ENCODE data around the gene EBPL.

Gene EBPL

GRCh38 chr13:49693191-49693733 lies 2.0 kb upstream of the EBPL start:
- peak; percentile 23 for DNase-seq (ENCODE audit: low read depth)
- TF ChIP-seq CTCF (conservative IDR thresholded peaks at IDR 0.05; ENCODE audit: low read length), result no peak
- H3K4me3 ChIP-seq (ENCODE audit: low read length), result no peak overlapping the region

DNA sequence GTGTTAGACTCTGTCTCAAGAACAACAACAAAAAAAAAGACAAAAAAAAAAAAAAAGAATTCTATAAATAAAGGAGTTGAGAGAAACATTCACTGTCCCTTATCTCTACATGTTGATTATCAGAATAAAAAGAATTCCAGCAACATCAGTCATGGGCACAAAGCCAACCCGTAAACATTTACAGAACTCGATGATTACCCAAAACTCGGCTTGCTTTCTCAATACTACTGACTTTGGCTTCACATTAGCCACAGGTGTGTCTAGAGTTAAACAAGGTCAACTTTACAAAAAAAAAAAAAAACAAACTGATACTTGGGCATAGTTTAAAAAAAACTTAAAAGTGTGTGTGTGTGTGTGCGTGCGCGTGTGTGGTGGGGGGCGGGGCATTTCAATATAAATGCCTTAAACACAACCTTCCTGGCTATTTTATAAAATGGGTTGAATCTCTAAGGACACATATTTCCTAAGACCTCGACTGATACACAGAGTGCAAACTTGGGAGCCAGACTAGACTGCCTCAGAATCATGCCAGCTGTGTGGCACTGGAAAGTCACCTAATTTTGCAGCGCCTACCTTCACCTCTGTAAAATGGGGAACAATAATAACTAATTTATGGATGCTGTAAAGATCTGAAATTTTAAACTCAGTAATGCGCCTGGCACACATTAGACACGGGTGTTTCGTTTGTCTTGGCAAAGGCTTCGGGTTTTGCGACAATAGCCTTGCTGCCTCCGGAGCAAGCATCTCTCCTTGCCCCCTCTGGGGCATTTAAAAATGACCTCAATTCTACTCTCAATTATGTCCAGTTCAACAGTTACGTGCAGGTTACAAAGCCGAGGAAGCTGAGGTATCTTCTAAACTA lies 922 bp downstream of the EBPL start:
- TF ChIP-seq CTCF (conservative IDR thresholded peaks at IDR 0.05; ENCODE audit: low read length), result no peak
- peak overlapping the region; percentile 62 for H3K4me3 ChIP-seq (ENCODE audit: low read length)
- no peak for DNase-seq (ENCODE audit: low read depth)

- H3K4me3 ChIP-seq (ENCODE audit: low read length), result no peak overlapping the region
- TF ChIP-seq CTCF (conservative IDR thresholded peaks at IDR 0.05; ENCODE audit: low read length), result no peak
- no peak for DNase-seq (ENCODE audit: low read depth)
Measured at GRCh38 chr13:49683489-49683888, 7.8 kb downstream of the EBPL start.

DNA sequence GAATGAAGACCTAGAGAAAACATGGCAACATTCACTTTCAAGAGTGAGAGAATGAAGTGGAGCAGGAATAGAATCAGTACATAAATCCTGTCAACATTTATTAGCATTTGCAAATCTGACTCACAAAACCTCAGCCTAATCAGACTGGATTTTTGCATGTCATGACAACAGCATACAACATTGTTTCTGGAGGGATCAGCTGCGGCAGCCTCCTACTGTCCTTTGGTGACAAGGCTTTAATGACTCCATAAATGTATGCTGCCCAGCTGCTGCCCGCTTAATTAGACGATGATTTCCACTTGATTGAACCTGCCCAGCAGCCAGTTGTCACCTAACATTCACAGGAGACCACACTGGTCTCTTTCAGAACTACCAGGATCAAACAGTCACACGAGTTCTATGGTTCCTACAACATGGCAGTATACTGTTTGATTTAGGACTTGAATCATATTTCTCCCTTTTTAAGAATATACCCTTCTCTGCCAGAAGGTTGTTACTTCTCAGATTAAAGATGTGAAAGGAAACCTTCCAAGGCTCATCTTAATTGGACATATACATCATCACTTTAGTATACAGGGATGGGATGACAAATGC lies 9.3 kb downstream of the EBPL start:
- no peak for TF ChIP-seq CTCF (conservative IDR thresholded peaks at IDR 0.05; ENCODE audit: low read length)
- peak; percentile 53 for DNase-seq (ENCODE audit: low read depth)
- no peak overlapping the region for H3K4me3 ChIP-seq (ENCODE audit: low read length)

- 0 out of 2 replicates have a peak, but pooled peaks have one; percentile 26 for TF ChIP-seq CTCF (conservative IDR thresholded peaks at IDR 0.05; ENCODE audit: low read length)
- no peak for DNase-seq (ENCODE audit: low read depth)
Measured at GRCh38 chr13:49679246-49679645, 12.0 kb downstream of the EBPL start.

GRCh38 chr13:49678191-49678914 lies 12.9 kb downstream of the EBPL start:
- TF ChIP-seq CTCF (conservative IDR thresholded peaks at IDR 0.05; ENCODE audit: low read length), result no peak
- H3K4me3 ChIP-seq (ENCODE audit: low read length), result no peak overlapping the region
- DNase-seq (ENCODE audit: low read depth), result no peak

More at GRCh38 chr13:49679246-49679645, 12.0 kb downstream of the EBPL start:
- H3K4me3 ChIP-seq (ENCODE audit: low read length), result no peak overlapping the region

Data from AG10803 (cell line).